HEK293 (cell line): ENCODE results near the gene RPRD2.
A peak's percentile ranks its signal among the peaks of the same experiment; 100 is the strongest.

Experiments
- GLIS1 ChIP-seq: fragments of 450-650 bp; formaldehyde crosslinking; IDR thresholded peaks from 2 replicates; pipeline ENCODE4 v1.5.1; 2016; ENCODE audit warnings: missing biosample characterization, missing genetic modification characterization
- HOXA7 ChIP-seq: sonication (generic); formaldehyde crosslinking; IDR thresholded peaks from 2 replicates; pipeline ENCODE4 v1.8.1; 2022; ENCODE audit warnings: missing genetic modification reagents, borderline replicate concordance
- IKZF3 ChIP-seq: fragments of 450-650 bp; IDR thresholded peaks from 2 replicates; pipeline ENCODE4 v1.5.0; 2018; ENCODE audit warnings: missing biosample characterization, mild to moderate bottlenecking, missing genetic modification characterization, moderate library complexity
- RBAK ChIP-seq: fragments of 450-650 bp; formaldehyde crosslinking; IDR thresholded peaks from 2 replicates; pipeline ENCODE4 v1.5.1; 2016; ENCODE audit warnings: missing biosample characterization, missing genetic modification characterization
- SCRT2 ChIP-seq: fragments of 450-650 bp; formaldehyde crosslinking; IDR thresholded peaks from 2 replicates; pipeline ENCODE4 v1.5.1; 2016; ENCODE audit warnings: missing biosample characterization, missing genetic modification characterization
- TCF7L2 ChIP-seq: IDR thresholded peaks from 2 replicates; pipeline ENCODE4 v1.6.1; 2011; ENCODE audit warnings: low read depth, mild to moderate bottlenecking, inconsistent platforms, low read length, moderate library complexity, borderline replicate concordance
- ZFP37 ChIP-seq: fragments of 450-650 bp; formaldehyde crosslinking; IDR thresholded peaks from 2 replicates; pipeline ENCODE4 v1.5.1; 2016; ENCODE audit warnings: missing biosample characterization, missing genetic modification characterization
- ZNF132 ChIP-seq: fragments of 450-650 bp; formaldehyde crosslinking; IDR thresholded peaks from 2 replicates; pipeline ENCODE4 v1.5.1; 2017; ENCODE audit warnings: missing biosample characterization, missing genetic modification characterization, borderline replicate concordance
- ZNF146 ChIP-seq: fragments of 450-650 bp; formaldehyde crosslinking; IDR thresholded peaks from 2 replicates; pipeline ENCODE4 v1.5.1; 2016; ENCODE audit warnings: missing biosample characterization, missing genetic modification characterization
- ZNF2 ChIP-seq: fragments of 450-650 bp; formaldehyde crosslinking; IDR thresholded peaks from 2 replicates; pipeline ENCODE4 v1.5.1; 2016; ENCODE audit warnings: missing biosample characterization, missing genetic modification characterization
- ZNF223 ChIP-seq: fragments of 450-650 bp; formaldehyde crosslinking; IDR thresholded peaks from 2 replicates; pipeline ENCODE4 v1.5.1; 2016; ENCODE audit warnings: missing biosample characterization, missing genetic modification characterization
- ZNF394 ChIP-seq: fragments of 450-650 bp; formaldehyde crosslinking; IDR thresholded peaks from 2 replicates; pipeline ENCODE4 v1.5.1; 2016; ENCODE audit warnings: missing biosample characterization, missing genetic modification characterization, mild to moderate bottlenecking, moderate library complexity, borderline replicate concordance
- ZNF558 ChIP-seq: fragments of 450-650 bp; formaldehyde crosslinking; IDR thresholded peaks from 2 replicates; pipeline ENCODE4 v1.5.1; 2016; ENCODE audit warnings: missing biosample characterization, missing genetic modification characterization
- ZNF585B ChIP-seq: fragments of 450-650 bp; formaldehyde crosslinking; IDR thresholded peaks from 2 replicates; pipeline ENCODE4 v1.5.1; 2016; ENCODE audit warnings: missing biosample characterization, missing genetic modification characterization
- ZNF600 ChIP-seq: fragments of 450-650 bp; formaldehyde crosslinking; IDR thresholded peaks from 2 replicates; pipeline ENCODE4 v1.5.1; 2016; ENCODE audit warnings: missing biosample characterization, missing genetic modification characterization
- ZNF610 ChIP-seq: fragments of 450-650 bp; formaldehyde crosslinking; IDR thresholded peaks from 2 replicates; pipeline ENCODE4 v1.5.1; 2016; ENCODE audit warnings: missing biosample characterization, missing genetic modification characterization, borderline replicate concordance
- ZNF623 ChIP-seq: fragments of 450-650 bp; formaldehyde crosslinking; IDR thresholded peaks from 2 replicates; pipeline ENCODE4 v1.5.1; 2016; ENCODE audit warnings: missing biosample characterization, missing genetic modification characterization
- ZNF837 ChIP-seq: fragments of 450-650 bp; formaldehyde crosslinking; IDR thresholded peaks from 2 replicates; pipeline ENCODE4 v1.5.1; 2016; ENCODE audit warnings: missing biosample characterization, missing genetic modification characterization
- ZSCAN16 ChIP-seq: fragments of 450-650 bp; formaldehyde crosslinking; IDR thresholded peaks from 2 replicates; pipeline ENCODE4 v1.5.1; 2016; ENCODE audit warnings: missing biosample characterization, missing genetic modification characterization
- ZSCAN23 ChIP-seq: fragments of 450-650 bp; formaldehyde crosslinking; IDR thresholded peaks from 2 replicates; pipeline ENCODE4 v1.5.1; 2016; ENCODE audit warnings: missing biosample characterization, missing genetic modification characterization
- ZXDB ChIP-seq: fragments of 450-650 bp; formaldehyde crosslinking; IDR thresholded peaks from 2 replicates; pipeline ENCODE4 v1.5.1; 2016; ENCODE audit warnings: missing biosample characterization, missing genetic modification characterization
- TF ChIP-seq, protein P1 (sequence below): fragments of 450-650 bp; formaldehyde crosslinking; IDR thresholded peaks from 2 replicates; pipeline ENCODE4 v1.5.1; 2016; ENCODE audit warnings: missing biosample characterization, missing genetic modification characterization
- TF ChIP-seq, protein P2 (sequence below): fragments of 450-650 bp; formaldehyde crosslinking; IDR thresholded peaks from 2 replicates; pipeline ENCODE4 v1.5.1; 2017; ENCODE audit warnings: missing biosample characterization, missing genetic modification characterization
- TF ChIP-seq, protein P3 (sequence below): fragments of 450-650 bp; formaldehyde crosslinking; IDR thresholded peaks from 2 replicates; pipeline ENCODE4 v1.5.1; 2016; ENCODE audit warnings: missing biosample characterization, missing genetic modification characterization
- TF ChIP-seq, protein P4 (sequence below): fragments of 450-650 bp; formaldehyde crosslinking; IDR thresholded peaks from 2 replicates; pipeline ENCODE4 v1.5.1; 2016; ENCODE audit warnings: missing biosample characterization, missing genetic modification characterization
- TF ChIP-seq, protein P5 (sequence below): IDR thresholded peaks from 2 replicates; pipeline ENCODE4 v1.6.1; 2011; ENCODE audit warnings: mild to moderate bottlenecking, low read depth, low read length, borderline replicate concordance
- TF ChIP-seq, protein P6 (sequence below): fragments of 450-650 bp; formaldehyde crosslinking; IDR thresholded peaks from 2 replicates; pipeline ENCODE4 v1.5.1; 2016; ENCODE audit warnings: missing biosample characterization, missing genetic modification characterization

RPRD2 gene

DNA sequence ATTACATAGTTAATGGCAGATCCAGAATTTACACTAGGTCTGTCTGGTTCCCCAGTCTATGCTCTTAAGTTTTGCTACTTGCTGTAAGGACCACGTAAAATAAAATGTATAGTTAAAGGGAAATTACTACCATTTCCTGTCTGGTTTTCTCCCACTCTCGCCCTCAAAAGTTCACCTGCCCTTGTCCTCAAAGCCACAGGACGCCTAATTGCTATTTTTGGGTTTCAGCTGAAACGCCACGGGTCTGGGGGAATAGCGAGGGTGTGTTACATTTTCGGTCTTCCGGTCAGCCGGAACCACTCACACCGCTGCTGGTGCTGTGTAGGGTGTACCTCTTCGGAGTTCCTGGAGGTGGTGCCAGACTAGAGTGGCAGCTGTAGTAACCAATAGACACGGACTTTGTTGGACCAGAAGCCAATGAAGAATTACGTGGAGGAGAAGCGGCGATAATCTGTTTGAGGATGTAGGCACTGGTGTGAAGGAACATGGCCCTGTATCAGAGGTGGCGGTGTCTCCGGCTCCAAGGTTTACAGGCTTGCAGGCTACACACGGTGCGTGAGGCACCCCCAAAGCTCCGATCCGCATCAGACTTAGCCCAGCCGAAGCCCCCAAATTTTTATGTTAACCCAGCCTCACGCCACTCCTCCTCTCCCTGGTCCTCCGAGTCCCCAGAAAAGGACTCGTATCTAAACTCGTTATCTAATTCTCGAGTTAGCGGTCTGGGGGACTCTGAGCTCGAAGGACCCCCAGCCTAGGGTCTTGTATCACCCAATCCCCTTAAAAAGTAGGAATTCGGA, 123.2 kb downstream of the RPRD2 start, which contains the start of gene TARS2 (continued):
- TF ChIP-seq, protein P1, sequence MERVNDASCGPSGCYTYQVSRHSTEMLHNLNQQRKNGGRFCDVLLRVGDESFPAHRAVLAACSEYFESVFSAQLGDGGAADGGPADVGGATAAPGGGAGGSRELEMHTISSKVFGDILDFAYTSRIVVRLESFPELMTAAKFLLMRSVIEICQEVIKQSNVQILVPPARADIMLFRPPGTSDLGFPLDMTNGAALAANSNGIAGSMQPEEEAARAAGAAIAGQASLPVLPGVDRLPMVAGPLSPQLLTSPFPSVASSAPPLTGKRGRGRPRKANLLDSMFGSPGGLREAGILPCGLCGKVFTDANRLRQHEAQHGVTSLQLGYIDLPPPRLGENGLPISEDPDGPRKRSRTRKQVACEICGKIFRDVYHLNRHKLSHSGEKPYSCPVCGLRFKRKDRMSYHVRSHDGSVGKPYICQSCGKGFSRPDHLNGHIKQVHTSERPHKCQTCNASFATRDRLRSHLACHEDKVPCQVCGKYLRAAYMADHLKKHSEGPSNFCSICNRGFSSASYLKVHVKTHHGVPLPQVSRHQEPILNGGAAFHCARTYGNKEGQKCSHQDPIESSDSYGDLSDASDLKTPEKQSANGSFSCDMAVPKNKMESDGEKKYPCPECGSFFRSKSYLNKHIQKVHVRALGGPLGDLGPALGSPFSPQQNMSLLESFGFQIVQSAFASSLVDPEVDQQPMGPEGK (tag by site-specific recombination): peak; percentile 73
- no peak for TF ChIP-seq ZNF585B
- no peak for TF ChIP-seq ZNF223
- peak; percentile 91; the same call in 1 of the 2 replicates for TF ChIP-seq ZNF600 (tag by site-specific recombination)
- no peak for TF ChIP-seq TCF7L2
- TF ChIP-seq, protein P2, sequence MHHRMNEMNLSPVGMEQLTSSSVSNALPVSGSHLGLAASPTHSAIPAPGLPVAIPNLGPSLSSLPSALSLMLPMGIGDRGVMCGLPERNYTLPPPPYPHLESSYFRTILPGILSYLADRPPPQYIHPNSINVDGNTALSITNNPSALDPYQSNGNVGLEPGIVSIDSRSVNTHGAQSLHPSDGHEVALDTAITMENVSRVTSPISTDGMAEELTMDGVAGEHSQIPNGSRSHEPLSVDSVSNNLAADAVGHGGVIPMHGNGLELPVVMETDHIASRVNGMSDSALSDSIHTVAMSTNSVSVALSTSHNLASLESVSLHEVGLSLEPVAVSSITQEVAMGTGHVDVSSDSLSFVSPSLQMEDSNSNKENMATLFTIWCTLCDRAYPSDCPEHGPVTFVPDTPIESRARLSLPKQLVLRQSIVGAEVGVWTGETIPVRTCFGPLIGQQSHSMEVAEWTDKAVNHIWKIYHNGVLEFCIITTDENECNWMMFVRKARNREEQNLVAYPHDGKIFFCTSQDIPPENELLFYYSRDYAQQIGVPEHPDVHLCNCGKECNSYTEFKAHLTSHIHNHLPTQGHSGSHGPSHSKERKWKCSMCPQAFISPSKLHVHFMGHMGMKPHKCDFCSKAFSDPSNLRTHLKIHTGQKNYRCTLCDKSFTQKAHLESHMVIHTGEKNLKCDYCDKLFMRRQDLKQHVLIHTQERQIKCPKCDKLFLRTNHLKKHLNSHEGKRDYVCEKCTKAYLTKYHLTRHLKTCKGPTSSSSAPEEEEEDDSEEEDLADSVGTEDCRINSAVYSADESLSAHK (tag by site-specific recombination): peak; percentile 43; the same call in 1 of the 2 replicates
- TF ChIP-seq ZNF132: no peak
- TF ChIP-seq, protein P3, sequence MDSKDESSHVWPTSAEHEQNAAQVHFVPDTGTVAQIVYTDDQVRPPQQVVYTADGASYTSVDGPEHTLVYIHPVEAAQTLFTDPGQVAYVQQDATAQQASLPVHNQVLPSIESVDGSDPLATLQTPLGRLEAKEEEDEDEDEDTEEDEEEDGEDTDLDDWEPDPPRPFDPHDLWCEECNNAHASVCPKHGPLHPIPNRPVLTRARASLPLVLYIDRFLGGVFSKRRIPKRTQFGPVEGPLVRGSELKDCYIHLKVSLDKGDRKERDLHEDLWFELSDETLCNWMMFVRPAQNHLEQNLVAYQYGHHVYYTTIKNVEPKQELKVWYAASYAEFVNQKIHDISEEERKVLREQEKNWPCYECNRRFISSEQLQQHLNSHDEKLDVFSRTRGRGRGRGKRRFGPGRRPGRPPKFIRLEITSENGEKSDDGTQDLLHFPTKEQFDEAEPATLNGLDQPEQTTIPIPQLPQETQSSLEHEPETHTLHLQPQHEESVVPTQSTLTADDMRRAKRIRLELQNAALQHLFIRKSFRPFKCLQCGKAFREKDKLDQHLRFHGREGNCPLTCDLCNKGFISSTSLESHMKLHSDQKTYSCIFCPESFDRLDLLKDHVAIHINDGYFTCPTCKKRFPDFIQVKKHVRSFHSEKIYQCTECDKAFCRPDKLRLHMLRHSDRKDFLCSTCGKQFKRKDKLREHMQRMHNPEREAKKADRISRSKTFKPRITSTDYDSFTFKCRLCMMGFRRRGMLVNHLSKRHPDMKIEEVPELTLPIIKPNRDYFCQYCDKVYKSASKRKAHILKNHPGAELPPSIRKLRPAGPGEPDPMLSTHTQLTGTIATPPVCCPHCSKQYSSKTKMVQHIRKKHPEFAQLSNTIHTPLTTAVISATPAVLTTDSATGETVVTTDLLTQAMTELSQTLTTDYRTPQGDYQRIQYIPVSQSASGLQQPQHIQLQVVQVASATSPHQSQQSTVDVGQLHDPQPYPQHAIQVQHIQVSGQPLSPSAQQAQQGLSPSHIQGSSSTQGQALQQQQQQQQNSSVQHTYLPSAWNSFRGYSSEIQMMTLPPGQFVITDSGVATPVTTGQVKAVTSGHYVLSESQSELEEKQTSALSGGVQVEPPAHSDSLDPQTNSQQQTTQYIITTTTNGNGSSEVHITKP (tag by site-specific recombination): peak; percentile 92
- no peak for TF ChIP-seq ZNF837 (tag by site-specific recombination)
- TF ChIP-seq ZNF394: peak; percentile 99
- TF ChIP-seq HOXA7: no peak
- no peak for TF ChIP-seq ZSCAN23
- TF ChIP-seq, protein P4, sequence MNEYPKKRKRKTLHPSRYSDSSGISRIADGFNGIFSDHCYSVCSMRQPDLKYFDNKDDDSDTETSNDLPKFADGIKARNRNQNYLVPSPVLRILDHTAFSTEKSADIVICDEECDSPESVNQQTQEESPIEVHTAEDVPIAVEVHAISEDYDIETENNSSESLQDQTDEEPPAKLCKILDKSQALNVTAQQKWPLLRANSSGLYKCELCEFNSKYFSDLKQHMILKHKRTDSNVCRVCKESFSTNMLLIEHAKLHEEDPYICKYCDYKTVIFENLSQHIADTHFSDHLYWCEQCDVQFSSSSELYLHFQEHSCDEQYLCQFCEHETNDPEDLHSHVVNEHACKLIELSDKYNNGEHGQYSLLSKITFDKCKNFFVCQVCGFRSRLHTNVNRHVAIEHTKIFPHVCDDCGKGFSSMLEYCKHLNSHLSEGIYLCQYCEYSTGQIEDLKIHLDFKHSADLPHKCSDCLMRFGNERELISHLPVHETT (tag by site-specific recombination): peak; percentile 91
- no peak for TF ChIP-seq ZSCAN16
- TF ChIP-seq ZFP37 (tag by site-specific recombination): peak; percentile 96; the same call in 1 of the 2 replicates
- peak; percentile 98 for TF ChIP-seq ZXDB (tag by site-specific recombination)
- no peak for TF ChIP-seq IKZF3
- TF ChIP-seq RBAK (tag by site-specific recombination): no peak
- peak; percentile 80 for TF ChIP-seq ZNF610 (tag by site-specific recombination)
- TF ChIP-seq ZNF623: peak; percentile 37; the same call in 1 of the 2 replicates
- TF ChIP-seq GLIS1 (tag by site-specific recombination): peak; percentile 48; the same call in 1 of the 2 replicates
- TF ChIP-seq, protein P5, sequence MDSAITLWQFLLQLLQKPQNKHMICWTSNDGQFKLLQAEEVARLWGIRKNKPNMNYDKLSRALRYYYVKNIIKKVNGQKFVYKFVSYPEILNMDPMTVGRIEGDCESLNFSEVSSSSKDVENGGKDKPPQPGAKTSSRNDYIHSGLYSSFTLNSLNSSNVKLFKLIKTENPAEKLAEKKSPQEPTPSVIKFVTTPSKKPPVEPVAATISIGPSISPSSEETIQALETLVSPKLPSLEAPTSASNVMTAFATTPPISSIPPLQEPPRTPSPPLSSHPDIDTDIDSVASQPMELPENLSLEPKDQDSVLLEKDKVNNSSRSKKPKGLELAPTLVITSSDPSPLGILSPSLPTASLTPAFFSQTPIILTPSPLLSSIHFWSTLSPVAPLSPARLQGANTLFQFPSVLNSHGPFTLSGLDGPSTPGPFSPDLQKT: no peak
- TF ChIP-seq ZNF146: peak; percentile 43; the same call in 1 of the 2 replicates
- TF ChIP-seq, protein P6, sequence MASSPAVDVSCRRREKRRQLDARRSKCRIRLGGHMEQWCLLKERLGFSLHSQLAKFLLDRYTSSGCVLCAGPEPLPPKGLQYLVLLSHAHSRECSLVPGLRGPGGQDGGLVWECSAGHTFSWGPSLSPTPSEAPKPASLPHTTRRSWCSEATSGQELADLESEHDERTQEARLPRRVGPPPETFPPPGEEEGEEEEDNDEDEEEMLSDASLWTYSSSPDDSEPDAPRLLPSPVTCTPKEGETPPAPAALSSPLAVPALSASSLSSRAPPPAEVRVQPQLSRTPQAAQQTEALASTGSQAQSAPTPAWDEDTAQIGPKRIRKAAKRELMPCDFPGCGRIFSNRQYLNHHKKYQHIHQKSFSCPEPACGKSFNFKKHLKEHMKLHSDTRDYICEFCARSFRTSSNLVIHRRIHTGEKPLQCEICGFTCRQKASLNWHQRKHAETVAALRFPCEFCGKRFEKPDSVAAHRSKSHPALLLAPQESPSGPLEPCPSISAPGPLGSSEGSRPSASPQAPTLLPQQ (tag by site-specific recombination): peak; percentile 90
- TF ChIP-seq ZNF558: peak; percentile 76; the same call in 1 of the 2 replicates
- peak; percentile 45; the same call in 1 of the 2 replicates for TF ChIP-seq SCRT2 (tag by site-specific recombination)
- peak; percentile 98 for TF ChIP-seq ZNF2 (tag by site-specific recombination)
